Measurements from ENCODE around the gene FAM98C.

FAM98C gene

DNA sequence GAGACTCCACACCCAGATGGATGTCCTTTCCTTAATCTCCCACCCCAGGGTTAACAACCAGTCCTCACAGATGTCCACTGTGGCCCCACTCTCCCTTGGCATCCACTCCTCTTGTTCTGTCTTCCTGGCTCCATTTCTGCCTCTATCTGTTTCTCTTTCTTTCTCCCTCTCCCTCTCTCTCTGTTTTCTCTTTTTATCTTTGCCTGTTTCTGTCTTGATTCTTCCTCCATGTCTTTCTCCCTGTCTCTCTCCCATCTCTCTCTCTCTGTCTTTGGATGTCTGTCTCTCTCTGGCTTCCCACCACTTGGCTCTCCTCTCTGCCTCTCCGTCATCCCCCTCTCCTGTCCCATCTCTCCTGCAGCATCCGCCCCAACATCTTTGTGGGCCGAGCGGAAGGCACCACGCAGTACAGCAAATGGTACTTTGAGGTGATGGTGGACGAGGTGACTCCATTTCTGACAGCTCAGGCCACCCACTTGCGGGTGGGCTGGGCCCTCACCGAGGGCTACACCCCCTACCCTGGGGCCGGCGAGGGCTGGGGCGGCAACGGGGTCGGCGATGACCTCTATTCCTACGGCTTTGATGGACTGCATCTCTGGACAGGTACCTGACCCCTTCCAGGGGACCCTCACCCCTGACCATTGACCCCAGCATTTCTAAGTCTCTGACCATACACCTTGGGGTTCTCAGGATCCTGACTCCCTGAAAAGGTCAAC, 55.0 kb downstream of the FAM98C start:
- no peak for DNase-seq (ENCODE audit: low spot score)
